LNCAP (cell line): ENCODE results near the gene PRKG1.

Experiments used
- TF ChIP-seq, protein P1 (sequence below): fragments of 450-650 bp; IDR thresholded peaks from 2 replicates; pipeline ENCODE4 v1.5.1; 2017; ENCODE audit warnings: mild to moderate bottlenecking

The PRKG1 gene

DNA sequence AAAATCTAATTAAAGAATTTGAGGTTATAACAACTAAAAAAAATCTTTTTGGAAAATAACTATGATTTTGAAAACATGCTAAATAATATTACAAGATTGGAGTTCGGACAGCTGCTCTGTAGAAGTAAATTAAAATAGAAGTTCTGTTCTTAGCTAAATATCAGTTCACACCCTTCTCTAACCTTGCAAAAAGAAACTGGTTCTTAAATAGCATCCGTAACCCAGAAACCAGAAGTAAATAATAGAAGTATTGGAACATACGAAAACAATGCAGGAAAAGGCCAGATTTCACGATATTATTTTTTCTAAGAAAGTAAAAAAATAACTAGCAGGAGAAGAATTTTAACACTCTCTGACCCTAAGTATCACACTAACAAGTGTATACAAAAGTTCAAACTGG is 164.7 kb downstream of the PRKG1 start:
- TF ChIP-seq, protein P1, sequence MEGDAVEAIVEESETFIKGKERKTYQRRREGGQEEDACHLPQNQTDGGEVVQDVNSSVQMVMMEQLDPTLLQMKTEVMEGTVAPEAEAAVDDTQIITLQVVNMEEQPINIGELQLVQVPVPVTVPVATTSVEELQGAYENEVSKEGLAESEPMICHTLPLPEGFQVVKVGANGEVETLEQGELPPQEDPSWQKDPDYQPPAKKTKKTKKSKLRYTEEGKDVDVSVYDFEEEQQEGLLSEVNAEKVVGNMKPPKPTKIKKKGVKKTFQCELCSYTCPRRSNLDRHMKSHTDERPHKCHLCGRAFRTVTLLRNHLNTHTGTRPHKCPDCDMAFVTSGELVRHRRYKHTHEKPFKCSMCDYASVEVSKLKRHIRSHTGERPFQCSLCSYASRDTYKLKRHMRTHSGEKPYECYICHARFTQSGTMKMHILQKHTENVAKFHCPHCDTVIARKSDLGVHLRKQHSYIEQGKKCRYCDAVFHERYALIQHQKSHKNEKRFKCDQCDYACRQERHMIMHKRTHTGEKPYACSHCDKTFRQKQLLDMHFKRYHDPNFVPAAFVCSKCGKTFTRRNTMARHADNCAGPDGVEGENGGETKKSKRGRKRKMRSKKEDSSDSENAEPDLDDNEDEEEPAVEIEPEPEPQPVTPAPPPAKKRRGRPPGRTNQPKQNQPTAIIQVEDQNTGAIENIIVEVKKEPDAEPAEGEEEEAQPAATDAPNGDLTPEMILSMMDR = no peak

DNA sequence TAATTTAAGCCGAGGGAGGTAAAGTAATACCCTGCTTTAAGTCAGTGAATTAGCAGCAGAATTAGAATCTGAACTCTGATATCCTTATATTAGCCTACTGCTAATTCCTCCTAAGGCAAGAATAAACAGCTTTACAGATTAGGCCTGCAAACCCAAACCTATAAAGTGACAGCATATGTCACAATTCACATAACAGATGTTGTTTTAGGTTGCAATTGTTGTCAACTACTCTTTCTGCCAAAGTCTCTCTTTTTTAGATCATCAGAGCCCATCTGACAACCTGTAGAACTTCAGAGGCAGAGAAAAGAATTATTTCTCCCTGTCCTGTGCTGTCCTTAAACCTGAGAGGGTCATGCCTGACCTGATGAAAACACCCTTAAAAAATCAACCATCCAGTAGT is 167.2 kb downstream of the PRKG1 start:
- TF ChIP-seq, protein P1 = no peak

DNA sequence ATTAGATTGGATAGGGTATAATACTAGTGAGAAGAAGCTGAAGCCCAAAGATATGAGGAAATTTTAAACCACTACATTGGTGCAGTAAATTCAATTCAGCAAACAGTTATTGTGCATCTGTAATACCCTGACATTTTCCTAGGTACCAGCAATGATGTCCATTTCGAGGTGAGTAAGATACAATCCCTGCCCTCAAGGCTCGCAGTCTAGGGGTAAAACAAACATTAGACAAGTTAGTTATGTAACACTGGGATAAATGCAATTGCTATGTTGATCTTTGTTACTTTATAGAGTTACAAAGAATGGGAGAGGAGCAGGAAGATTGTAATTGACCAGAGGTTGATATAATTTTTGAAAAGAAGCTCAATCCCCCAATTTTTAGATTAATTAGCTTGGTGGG is 168.1 kb downstream of the PRKG1 start:
- TF ChIP-seq, protein P1 = no peak

DNA sequence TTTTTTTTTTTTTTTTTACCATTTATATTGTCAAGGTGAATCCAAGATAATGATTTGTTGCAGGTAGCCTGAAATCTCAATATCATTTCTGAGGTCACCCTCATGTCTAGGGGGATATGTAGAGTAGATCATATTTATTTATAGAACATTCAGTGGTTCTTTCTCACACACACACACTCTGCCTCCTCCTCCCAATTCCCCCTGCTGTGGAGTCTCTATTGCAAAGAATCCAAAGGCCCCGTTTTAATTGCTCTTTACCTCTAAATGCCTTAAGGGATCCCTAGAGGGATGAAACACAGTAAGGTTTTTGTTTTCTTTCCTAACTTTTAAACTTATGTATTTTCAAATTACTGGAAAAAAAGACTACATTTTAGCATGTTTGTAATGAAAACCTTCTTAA is 170.0 kb downstream of the PRKG1 start:
- TF ChIP-seq, protein P1 = no peak

DNA sequence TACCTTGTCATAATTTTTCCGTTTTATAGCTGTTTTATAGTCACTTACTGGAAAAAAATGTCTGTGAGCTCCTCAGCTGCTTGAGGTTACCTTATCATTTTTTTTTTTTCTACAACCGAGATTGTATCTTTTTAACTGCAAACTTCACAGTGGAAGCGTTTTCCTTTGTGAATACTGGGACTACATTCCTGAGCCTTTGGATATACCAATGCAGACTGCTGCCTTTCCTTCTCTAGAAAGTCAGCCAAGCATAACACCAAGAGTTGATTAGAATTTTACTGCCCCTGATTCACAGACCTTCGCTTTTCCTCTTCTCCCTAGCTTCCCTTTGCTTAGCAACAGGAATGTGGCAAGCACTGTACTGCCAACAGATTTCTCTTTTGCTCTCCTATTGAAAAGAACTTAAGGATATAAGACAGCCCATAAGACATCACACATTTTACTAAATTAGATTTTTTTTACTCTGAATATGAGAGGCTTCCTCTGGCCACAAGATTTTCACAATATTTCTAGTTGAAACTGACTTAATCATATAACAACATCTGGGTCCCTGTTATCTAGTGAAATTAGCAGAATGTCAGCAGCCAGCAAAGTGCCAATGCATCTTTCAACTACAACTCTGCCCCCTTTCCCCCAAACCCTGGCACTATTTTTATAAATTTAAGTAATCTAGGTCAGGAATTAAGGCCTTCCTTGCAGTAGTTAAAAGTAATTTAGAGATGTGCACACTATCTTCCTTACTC is 170.6 kb downstream of the PRKG1 start:
- TF ChIP-seq, protein P1 = no peak

DNA sequence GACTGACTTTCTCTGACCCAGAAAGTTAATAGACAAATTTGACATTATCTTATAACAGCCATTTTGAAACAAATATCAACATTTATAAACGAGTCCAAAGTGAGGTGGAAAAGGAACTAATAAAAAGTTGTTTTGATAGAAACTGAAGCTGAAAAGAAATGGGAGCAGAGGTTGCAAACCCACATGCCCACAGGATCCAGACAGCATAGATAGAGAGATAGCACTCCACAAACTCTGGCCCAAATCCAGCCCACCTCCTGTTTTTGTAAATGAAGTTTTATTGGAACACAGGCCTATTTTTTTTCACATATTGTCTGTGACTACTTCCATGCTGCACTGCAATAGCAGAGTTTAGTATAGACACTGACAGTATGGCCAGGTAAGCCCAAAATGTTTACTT is 171.9 kb downstream of the PRKG1 start:
- TF ChIP-seq, protein P1 = no peak

DNA sequence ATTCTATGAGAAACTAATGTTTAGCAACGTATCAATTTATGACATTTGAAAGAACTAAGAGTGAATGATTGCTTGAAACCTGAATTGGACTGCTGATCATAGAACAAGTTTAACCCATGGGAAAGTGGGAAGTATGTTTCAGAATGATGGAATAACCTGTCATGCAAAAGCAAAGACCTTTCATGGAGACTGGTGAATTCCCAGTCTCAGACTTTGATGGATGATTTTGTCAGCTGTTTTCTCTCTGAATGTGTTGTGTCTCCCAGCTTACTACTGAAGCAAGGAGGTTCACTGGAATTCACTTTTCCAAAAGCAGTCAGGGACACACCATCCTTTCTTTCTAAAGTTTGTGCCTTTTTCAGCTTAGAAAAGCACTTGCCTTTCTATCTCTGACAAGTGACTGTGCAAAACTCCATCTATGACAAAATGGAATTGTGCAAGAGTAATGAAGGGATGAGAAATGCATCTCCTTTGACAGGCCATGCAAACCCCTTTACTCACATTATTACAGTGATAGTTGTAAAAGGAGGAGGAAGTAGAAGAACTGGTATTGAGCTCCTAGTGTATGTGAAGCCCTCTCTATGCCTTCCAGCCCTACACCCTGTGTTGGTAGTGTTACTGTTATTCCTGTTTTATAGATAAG is 176.1 kb downstream of the PRKG1 start:
- TF ChIP-seq, protein P1 = no peak
